H1 (cell line): Measurements from ENCODE around the gene NPTN. TPM values are rescaled to one million over a fixed set of nuclear protein-coding genes. Genes with fewer than 3 reads are reported as not detected.

Experiments
- ASH2L ChIP-seq: fragments of 200-600, 300-600 bp; sonication (generic); IDR thresholded peaks from one replicate; pipeline ENCODE4 v1.7.1; 2017; ENCODE audit warnings: low read length
- SRF ChIP-seq: IDR thresholded peaks from 2 replicates; pipeline ENCODE4 v1.6.1; 2011; ENCODE audit warnings: mild to moderate bottlenecking, low read depth, low read length, moderate library complexity
- polyA plus RNA-seq, 7 experiments: library from polyadenylated mRNA; depleted of rRNA in 3 of 7; stranded (reverse) in 5 of 7; unstranded in 2 of 7; fragments of >200 nt in 5 of 7; fragments of 200-250 nt in 2 of 7; gene quantifications; 1 replicate in 5 of 7; 2 replicates in 1 of 7; 4 replicates in 1 of 7; pipeline versions ENCODE4 v1.2.1 to v1.2.3, GENCODE V29; 2011 to 2013; ENCODE audit warnings: missing spikeins in 2 of 7, mixed read lengths in 2 of 7
- total RNA-seq: library from RNA; stranded (reverse); fragmentation: NEBNext Ultra II Directional; extraction: Animal tissue kit (Norgen Biotek cat#: 25700); gene quantifications from 2 replicates; pipeline ENCODE4 v1.2.1, GENCODE V29; 2021

NPTN gene
- total and polyA plus RNA-seq, 2 of the 8 experiments (the other 6 are each of a cell fraction or from before 2014, with no cell fraction given): 67.0 to 113 TPM

- TF ChIP-seq ASH2L (no peak), SRF (no peak)
Observed at GRCh38 chr15:73679180-73679579, 46.0 kb upstream of the NPTN start (continued).
